GM21360 (cell line): ENCODE data around the gene PPIL1.

ENCODE experiments used
- ATAC-seq: cut with Tn5 transposase; IDR thresholded peaks from one replicate; pipeline ENCODE4 v1.9.1; 2021; ENCODE audit warnings: mild to moderate bottlenecking, moderate library complexity; ENCODE audit not compliant: unreplicated experiment

Gene PPIL1

GRCh38 chr6:36856277-36856676 is 18.3 kb downstream of the PPIL1 start:
- no peak for ATAC-seq

DNA sequence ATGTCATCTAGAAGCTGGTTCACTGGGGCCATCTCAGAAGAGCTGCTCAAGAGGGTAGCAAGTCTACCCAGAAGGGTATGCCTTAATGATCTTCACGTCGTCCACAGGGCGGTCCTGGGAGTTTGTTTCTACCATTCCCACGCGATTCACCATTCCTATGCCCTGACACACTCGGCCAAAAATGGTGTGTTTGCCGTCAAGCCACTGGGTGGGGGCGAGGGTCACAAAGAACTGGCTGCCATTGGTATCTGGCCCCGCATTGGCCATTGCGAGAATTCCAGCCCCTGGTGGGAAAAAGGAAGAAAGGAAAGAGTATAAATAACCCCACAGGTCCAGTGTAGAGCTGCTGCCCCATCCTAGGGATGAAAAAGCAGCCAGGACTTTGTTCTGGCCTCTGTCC is 18.9 kb downstream of the PPIL1 start:
- ATAC-seq = no peak

- ATAC-seq = no peak
These were observed 21.3 kb downstream of the PPIL1 start for GRCh38 chr6:36853325-36853724.

- ATAC-seq = no peak
These were observed 22.0 kb downstream of the PPIL1 start for GRCh38 chr6:36852481-36853147.

DNA sequence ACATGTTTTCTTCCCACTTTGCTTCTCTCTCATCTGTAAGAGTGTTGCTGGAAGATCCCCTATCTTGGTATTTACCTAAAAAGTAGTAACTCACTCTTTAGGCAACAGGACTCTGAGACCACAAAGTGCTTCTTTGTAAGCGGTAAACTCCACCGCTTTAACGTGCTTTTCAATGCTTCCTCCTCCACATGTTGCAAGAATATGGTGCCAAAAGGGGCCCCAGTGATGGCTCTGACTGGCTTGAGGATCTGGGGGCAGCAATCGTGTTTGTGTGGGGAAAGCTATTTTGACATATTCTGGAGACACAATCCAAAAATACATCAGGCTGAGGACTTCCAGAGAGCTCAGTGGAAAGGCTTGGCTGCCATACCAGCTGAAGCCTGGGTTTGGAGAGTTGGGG is 23.0 kb downstream of the PPIL1 start:
- ATAC-seq = no peak

GRCh38 chr6:36851149-36851614 is 23.4 kb downstream of the PPIL1 start:
- ATAC-seq = no peak

DNA sequence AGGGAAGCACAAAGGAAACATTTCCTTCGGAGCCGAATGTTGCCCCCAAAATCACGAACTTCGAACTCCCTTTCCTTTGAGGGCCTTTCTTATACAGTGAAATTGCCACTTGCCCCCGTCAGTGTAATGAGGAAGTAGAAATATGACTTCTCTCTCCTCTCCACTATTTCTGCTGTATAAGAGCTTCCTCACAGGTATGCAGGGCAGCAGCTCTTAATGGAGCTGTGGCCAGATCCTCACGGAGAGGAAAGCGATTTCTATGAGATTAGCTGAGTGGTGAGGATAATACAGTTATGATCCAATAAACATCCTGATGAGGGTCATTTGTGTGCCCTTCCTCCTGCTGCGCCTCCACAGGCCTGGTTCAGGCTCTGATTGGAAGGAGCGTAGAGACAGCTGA is 24.6 kb downstream of the PPIL1 start:
- ATAC-seq = no peak

DNA sequence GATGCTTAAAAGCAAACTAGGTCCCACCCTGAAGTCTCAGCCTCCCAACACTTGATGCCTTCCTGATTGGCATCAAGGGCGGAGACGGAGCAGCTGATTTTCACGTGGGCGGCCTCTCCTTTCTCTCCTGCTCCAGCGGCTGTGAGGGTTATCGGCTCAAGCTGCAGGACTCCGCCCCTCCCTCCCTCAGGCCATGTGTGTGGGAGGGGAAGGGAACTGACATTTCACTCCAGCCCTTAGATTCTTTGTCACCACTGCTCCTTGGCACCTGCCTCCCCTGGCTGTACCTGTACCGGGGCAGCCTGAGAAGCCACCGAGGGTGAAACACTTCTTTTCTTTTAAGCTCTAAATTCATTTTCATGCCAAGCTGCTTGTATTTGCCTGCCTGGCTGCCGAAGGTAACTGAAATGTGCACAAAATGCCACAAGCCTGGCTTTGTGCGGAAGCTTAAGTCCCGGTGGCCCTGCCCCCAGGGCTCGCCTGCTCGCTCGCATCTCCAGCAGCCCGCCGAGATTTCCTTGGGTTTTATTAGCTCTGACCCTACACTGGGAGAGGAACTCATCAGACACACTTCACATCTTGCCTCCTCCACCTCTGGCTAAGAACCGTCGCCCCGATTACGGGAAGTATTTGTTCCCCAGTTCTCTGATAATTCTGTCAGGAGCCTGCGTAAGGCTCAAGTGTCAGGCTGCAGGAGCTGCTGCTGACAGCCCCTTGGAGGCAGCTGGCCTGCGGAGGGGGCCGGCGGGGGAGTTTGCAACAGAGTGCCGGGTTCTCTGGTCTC is 25.8 kb downstream of the PPIL1 start:
- no peak for ATAC-seq

DNA sequence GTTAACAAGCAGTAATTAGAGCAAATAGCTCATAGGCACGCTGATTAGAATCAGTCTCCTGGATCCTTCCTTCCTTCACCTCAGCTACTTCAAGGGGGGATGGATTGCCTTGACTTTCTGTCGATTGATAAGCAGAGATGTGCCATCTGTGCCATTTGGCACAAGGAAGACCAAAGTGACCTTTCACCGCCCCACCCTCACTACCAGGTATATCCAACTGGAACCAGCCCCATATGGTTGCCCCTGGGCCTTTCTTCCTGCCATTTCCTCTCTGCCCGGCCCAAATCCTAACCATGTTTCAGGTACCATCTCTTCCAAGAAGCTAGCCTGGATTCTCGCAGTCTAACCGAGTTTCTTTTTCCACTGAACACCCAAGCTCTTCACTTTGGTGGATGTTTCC is 26.6 kb downstream of the PPIL1 start:
- no peak for ATAC-seq

GRCh38 chr6:36847152-36847551 is 27.5 kb downstream of the PPIL1 start:
- no peak for ATAC-seq

DNA sequence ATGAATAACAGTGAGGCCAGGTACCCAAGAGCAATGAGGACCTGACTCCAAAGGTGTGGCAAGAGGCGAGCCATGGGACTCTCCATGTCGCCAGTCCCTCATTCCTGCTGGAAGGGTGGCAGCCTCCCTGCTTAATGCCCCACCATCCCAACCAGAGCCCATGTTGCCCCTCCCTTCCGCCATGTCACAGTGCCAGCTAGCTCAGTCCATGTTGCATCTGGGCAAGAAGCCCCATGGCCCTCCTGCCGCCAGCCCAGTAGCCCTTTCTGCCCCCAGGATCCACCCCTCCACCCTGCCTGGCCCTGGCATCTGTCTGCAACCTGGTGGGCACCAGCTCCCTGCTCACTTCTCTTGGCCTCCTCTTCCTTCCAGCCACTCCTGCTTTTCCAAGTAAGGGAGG is 29.4 kb downstream of the PPIL1 start:
- ATAC-seq = no peak

- no peak for ATAC-seq
These were observed 30.1 kb downstream of the PPIL1 start for GRCh38 chr6:36844232-36845170.

- ATAC-seq = no peak
These were observed 31.4 kb downstream of the PPIL1 start for GRCh38 chr6:36843170-36843569.

DNA sequence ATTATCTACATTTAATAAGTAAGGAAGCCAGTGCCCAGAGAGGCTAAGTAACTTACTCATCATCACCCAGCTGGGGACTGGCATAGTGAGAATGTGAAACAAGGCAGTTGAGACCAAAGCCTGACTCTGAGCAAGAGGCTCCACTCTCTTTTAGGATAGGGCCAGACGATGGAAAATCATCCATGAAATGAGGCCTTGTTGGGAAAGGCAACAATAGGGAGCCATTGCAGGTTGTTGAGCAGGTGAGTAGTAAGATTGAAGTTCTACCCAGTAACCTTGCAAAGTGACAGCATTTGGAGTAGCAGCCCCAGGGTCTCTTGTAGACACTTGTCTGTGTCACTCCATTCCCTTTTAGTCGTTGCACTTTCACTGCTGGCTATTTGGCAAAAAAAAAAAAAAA is 32.8 kb downstream of the PPIL1 start:
- ATAC-seq = no peak

- ATAC-seq = no peak
These were observed 33.9 kb downstream of the PPIL1 start for GRCh38 chr6:36840432-36841403.

DNA sequence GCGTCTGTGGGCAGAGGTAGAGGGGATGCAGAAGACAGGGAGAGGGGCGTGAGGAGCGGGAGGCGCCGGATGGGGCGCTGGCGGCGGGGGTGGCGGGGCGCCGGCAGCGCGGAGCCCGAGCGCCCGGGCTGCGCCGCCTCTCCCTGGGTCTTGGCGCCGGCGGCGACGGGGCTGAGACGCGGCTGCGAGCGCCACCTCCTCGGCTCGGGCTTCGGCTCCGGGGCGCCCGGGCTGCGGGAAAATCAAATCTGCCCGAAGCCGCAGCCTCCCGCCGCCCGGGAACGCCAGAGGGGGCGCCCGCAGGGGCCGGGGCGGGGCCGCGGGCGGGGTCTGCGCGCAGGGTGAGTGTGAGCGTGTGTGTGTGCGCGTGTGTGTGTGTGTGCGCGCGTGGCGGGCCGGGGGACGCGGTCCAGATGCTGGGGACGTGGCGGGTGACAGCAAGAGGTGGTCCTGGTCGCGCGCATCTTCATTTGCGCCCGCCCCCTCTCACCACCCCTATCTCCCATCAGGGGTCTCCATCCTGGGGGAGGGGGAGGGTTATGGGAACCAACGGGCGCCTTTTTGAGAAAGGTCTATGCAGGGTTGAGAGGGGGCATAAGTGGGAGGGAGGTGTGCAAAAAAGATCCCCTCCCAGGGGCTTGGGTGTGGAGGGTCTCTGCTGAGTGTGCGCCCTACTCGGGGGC is 34.7 kb downstream of the PPIL1 start:
- no peak for ATAC-seq

DNA sequence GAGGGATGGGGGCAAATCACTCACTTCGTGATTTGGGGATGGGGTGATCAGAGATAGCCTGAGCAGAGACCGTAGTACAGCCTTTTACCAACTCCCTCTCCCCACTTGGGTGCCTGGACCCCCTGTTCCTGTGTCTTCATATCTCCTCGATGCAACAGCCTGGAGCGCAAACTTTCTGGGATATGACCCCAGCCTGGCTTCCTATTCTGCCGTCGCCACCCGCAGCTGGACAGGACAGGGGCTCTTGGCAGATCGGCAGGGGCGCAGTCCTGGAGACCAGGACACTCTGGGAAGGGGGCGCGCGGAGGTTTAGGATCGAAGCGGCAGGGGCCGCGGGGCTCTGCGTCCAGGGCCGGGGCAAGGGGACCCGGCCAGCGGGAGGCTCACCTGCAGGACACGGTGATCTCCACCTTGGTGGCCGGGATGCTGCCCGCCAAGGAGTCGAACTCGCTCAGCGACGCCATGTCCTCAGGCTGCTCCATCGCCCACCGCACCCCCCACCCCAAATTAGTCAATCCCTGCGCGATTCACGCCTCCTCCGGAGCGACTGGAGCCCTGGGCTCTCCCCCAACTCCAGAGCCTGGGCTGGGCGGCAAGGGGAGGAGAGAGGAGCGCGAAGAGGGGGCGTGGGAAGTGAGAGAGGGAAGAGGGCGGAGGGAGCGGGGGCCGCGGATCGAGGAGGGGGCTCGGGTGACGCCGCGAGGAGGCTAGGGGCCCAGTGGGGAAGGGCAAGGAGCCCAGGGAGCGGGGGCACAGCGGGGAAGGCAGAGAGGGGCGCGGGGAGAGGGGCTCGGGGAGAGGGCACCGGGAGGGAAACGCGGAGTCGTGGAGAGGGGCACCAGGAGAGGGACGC is 35.5 kb downstream of the PPIL1 start, which contains the start of gene CPNE5:
TSS of gene CPNE5 (minus strand) at position 549 of the 853 bp plus-strand sequence. CDS start at position 482, 67 bp downstream.
- no peak for ATAC-seq

DNA sequence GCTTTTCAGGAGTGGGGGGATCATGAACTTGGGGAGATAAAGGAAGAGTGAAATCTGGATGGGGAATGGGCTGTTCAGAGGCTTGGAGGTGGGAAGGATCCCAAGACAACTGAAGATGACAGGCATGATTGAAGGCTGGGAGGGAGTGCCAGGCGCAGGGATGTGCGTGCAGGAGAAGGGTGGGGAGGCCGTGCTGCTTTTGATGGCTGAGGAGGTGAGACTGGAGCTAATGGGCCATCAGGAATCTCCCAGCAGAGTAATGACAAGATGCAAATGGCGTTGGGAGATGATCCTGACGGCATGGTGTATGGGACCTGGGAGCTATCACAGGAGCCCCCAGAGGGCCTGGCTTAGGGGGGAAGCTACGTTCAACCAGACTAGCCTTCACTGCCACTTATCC is 36.9 kb downstream of the PPIL1 start:
- ATAC-seq = no peak

DNA sequence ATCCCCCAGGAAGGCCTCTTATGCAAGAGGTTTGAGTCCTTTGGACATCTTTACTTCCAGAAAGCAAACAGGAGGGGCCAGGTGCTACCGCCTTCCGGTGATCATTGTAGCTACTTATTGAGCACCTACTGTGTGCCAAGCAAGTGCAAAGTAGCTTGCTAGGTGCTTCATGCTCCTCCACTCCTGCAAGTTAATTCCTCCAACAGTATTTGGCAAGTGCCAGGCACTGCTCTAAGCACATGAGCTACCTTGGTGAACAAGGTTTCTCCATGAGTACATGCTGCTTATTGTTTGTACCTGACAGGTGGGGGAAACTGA is 37.6 kb downstream of the PPIL1 start:
- ATAC-seq = no peak
